NCI-H146 treated with DMSO at 0.1 percent for 48 hours (cell line): ENCODE results near the gene AATF.

Experiments
- DNase-seq: peaks from one replicate; lab custom pipeline; 2025; ENCODE audit not compliant: unreplicated experiment; lab: John Stamatoyannopoulos, UW

Gene AATF

GRCh38 chr17:37098910-37099664, 150.3 kb downstream of the AATF start:
- DNase-seq, result no peak

GRCh38 chr17:37100231-37100630, 151.5 kb downstream of the AATF start:
- no peak for DNase-seq

- DNase-seq, result no peak
These were observed 152.6 kb downstream of the AATF start for GRCh38 chr17:37101306-37101705.

GRCh38 chr17:37103231-37103630, 154.5 kb downstream of the AATF start:
- DNase-seq, result no peak

- DNase-seq, result peak; percentile 96
These were observed 157.3 kb downstream of the AATF start for GRCh38 chr17:37106049-37106448.
